Measurements from ENCODE around the gene UBAC1. TPM values are rescaled to one million over a fixed set of nuclear protein-coding genes. Genes with fewer than 3 reads are reported as not detected.
A peak's percentile ranks its signal among the peaks of the same experiment; 100 is the strongest.

UBAC1 gene
- total and polyA plus RNA-seq, 9 of the 15 experiments (the other 6 are each of a cell fraction or from before 2014, with no cell fraction given): 94.0 to 399 (median 228) TPM

DNA sequence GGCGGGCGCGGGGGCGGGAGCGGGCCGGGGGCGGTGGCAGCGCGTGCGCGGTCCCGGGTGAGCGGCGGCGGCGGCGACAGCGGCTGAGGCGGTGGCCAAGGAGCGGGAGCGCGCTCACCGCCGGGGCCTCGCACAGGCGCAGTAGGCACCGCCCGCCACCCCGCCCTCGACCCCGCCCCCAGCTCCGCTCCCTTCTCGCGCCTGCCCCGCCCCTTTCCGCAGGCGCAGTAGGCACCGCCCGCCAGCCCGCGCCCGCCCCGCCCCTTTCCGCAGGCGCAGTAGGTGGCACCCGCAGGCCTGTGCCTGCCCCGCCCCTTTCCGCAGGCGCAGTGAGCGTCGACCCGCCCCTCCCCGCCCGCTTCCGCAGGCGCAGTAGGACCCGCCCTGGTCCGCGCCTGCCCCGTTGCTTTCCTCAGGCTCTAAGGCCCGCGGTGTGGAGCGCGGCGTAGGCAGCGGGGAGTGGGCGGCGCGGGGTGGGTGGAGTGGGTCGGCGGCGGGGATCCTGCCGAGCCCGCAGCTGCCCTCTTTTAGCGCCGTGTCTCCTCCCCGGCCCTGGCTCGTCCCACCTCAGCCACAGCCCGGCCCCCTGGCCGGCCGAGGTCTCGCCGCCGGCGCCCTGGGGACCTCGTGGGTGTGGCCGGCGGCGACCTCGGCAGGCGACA lies 53.6 kb downstream of the UBAC1 start, which contains the start of gene CAMSAP1:
Gene CAMSAP1, minus strand, starts transcription at position 116 of the 662 bp plus-strand sequence. CDS start 387 bp downstream, outside the sequence.
- peaks cover 52% of the 10 kb centered on the region for H3K36me3 ChIP-seq (ENCODE audit: control insufficient read depth, insufficient read depth, low read length)
- ATAC-seq: peak; percentile 94
- H3K9me3 ChIP-seq (replicated peaks; ENCODE audit: control insufficient read depth, insufficient read depth, low read depth, low read length): 0 out of 2 replicates have a peak, but pooled peaks cover 4% of the 10 kb centered on the region
- in situ Hi-C loops (cut with MboI) (no loop called here), intact Hi-C loops (cut with micrococcal nuclease) (loop anchor here (5.0 kb wide), 1 partner anchor 45 kb away; no protein-coding TSS in a partner anchor)
- H3K4me3 ChIP-seq: peak within 1 kb of the TSS; percentile 63
- peaks cover 17% of the 10 kb centered on the region for H4K20me1 ChIP-seq (replicated peaks; ENCODE audit: control insufficient read depth, insufficient read depth, low read length)
- H3K4me1 ChIP-seq (replicated peaks in 1 of 2; ENCODE audit: control insufficient read depth in 2 of 2, insufficient read depth in 2 of 2, low read length in 2 of 2): peaks cover 42 to 56% of the 10 kb centered on the region in 2 experiments
- peak within 1 kb of the TSS; percentile 80 for H3K27ac ChIP-seq (ENCODE audit: extremely low read depth, low read depth, low read length)
- H3K9ac ChIP-seq (ENCODE audit: insufficient read depth in 1 of 2, low read depth in 2 of 2, low read length in 2 of 2): peak within 1 kb of the TSS; percentile 63 to 94
- H3K4me2 ChIP-seq (ENCODE audit: insufficient read depth, low read length): peak within 1 kb of the TSS; percentile 88
- under 1% methylated on average over 22 of the region's 91 CpGs for WGBS (ENCODE audit: insufficient coverage, low coverage, missing lambda C conversion rate)
- peak within 1 kb of the TSS; percentile 69 for H2AFZ ChIP-seq (ENCODE audit: low read depth, low read length)
- peaks cover 86% of the 10 kb centered on the region for H3K79me2 ChIP-seq (ENCODE audit: control insufficient read depth, insufficient read depth, low read length)
- H3K9me1 ChIP-seq (ENCODE audit: control insufficient read depth, insufficient read depth, low read length): no peaks in the 10 kb centered on the region
- ChIA-PET POLR2A (interaction anchor here (0.5 to 2.9 kb wide), 5 partner anchors 10 to 418 kb away, joined by 3 to 9 read pairs (median 3); no protein-coding TSS in a partner anchor), CTCF (ENCODE audit: low intra/inter-chr PET ratio) (no interaction called here)
- no peaks in the 10 kb centered on the region for H3K27me3 ChIP-seq (ENCODE audit: control insufficient read depth in 2 of 2, insufficient read depth in 2 of 2, low read length in 2 of 2)
- no peak for FAIRE-seq
- DNase-seq (ENCODE audit: extremely low read depth in 1 of 4, low spot score in 3 of 4): peak; percentile 96 to 97 (median 96)
- no TSS peak for BruUV-seq (replicated peaks)
- TF ChIP-seq KDM4B (IDR thresholded peaks at IDR 0.05; ENCODE audit: borderline replicate concordance in 2 of 2, low read depth in 1 of 2) (peak in 1 of 2 experiments; percentile 68; a peak in 2 of 4 replicates), ZC3H8 (IDR thresholded peaks at IDR 0.05) (no peak), MTA3 (IDR thresholded peaks at IDR 0.05; ENCODE audit: borderline replicate concordance) (peak; percentile 33; the same call in 1 of the 2 replicates), GABPA (tag; conservative IDR thresholded peaks at IDR 0.05; ENCODE audit: low read depth) (no peak), SUPT5H (IDR thresholded peaks at IDR 0.05) (peak; percentile 71), RBM34 (IDR thresholded peaks at IDR 0.05; ENCODE audit: borderline replicate concordance, insufficient read depth, low read length) (0 out of 2 replicates have a peak, but pooled peaks have one; percentile 40), TAF1 (IDR thresholded peaks at IDR 0.05; ENCODE audit: control insufficient read depth, extremely low read depth, insufficient read depth, low read length, severe bottlenecking) (peak; percentile 56), HIVEP1 (CRISPR knock-in tag; IDR thresholded peaks at IDR 0.05) (peak; percentile 49; the same call in 1 of the 2 replicates), KLF13 (tag; IDR thresholded peaks at IDR 0.05; ENCODE audit: borderline replicate concordance, low read depth) (no peak; the same call in 1 of the 2 replicates), STAT5B (CRISPR knock-in tag; IDR thresholded peaks at IDR 0.05) (no peak)
- TF ChIP-seq, protein P1, sequence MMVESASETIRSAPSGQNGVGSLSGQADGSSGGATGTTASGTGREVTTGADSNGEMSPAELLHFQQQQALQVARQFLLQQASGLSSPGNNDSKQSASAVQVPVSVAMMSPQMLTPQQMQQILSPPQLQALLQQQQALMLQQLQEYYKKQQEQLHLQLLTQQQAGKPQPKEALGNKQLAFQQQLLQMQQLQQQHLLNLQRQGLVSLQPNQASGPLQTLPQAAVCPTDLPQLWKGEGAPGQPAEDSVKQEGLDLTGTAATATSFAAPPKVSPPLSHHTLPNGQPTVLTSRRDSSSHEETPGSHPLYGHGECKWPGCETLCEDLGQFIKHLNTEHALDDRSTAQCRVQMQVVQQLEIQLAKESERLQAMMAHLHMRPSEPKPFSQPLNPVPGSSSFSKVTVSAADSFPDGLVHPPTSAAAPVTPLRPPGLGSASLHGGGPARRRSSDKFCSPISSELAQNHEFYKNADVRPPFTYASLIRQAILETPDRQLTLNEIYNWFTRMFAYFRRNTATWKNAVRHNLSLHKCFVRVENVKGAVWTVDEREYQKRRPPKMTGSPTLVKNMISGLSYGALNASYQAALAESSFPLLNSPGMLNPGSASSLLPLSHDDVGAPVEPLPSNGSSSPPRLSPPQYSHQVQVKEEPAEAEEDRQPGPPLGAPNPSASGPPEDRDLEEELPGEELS (CRISPR knock-in tag; IDR thresholded peaks at IDR 0.05; ENCODE audit: borderline replicate concordance): no peak
- TF ChIP-seq, protein P2, sequence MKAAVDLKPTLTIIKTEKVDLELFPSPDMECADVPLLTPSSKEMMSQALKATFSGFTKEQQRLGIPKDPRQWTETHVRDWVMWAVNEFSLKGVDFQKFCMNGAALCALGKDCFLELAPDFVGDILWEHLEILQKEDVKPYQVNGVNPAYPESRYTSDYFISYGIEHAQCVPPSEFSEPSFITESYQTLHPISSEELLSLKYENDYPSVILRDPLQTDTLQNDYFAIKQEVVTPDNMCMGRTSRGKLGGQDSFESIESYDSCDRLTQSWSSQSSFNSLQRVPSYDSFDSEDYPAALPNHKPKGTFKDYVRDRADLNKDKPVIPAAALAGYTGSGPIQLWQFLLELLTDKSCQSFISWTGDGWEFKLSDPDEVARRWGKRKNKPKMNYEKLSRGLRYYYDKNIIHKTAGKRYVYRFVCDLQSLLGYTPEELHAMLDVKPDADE (conservative IDR thresholded peaks at IDR 0.05; ENCODE audit: control insufficient read depth, low read depth, low read length): 0 out of 2 replicates have a peak, but pooled peaks have one; percentile 31
- TF ChIP-seq, protein P3, sequence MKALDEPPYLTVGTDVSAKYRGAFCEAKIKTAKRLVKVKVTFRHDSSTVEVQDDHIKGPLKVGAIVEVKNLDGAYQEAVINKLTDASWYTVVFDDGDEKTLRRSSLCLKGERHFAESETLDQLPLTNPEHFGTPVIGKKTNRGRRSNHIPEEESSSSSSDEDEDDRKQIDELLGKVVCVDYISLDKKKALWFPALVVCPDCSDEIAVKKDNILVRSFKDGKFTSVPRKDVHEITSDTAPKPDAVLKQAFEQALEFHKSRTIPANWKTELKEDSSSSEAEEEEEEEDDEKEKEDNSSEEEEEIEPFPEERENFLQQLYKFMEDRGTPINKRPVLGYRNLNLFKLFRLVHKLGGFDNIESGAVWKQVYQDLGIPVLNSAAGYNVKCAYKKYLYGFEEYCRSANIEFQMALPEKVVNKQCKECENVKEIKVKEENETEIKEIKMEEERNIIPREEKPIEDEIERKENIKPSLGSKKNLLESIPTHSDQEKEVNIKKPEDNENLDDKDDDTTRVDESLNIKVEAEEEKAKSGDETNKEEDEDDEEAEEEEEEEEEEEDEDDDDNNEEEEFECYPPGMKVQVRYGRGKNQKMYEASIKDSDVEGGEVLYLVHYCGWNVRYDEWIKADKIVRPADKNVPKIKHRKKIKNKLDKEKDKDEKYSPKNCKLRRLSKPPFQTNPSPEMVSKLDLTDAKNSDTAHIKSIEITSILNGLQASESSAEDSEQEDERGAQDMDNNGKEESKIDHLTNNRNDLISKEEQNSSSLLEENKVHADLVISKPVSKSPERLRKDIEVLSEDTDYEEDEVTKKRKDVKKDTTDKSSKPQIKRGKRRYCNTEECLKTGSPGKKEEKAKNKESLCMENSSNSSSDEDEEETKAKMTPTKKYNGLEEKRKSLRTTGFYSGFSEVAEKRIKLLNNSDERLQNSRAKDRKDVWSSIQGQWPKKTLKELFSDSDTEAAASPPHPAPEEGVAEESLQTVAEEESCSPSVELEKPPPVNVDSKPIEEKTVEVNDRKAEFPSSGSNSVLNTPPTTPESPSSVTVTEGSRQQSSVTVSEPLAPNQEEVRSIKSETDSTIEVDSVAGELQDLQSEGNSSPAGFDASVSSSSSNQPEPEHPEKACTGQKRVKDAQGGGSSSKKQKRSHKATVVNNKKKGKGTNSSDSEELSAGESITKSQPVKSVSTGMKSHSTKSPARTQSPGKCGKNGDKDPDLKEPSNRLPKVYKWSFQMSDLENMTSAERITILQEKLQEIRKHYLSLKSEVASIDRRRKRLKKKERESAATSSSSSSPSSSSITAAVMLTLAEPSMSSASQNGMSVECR (CRISPR knock-in tag; IDR thresholded peaks at IDR 0.05): peak; percentile 74
